HG02870 (cell line): ENCODE results near the gene PITPNC1.
"Not testable (repeated sequence)": the region's sequence is repeated elsewhere in the genome, so short reads cannot be mapped to it uniquely, and the experiment has no call there.

Source experiments
- ATAC-seq: cut with Tn5 transposase; IDR thresholded peaks from one replicate; pipeline ENCODE4 v1.9.1; 2021; ENCODE audit warnings: mild to moderate bottlenecking, moderate library complexity; ENCODE audit not compliant: unreplicated experiment

Gene PITPNC1

DNA sequence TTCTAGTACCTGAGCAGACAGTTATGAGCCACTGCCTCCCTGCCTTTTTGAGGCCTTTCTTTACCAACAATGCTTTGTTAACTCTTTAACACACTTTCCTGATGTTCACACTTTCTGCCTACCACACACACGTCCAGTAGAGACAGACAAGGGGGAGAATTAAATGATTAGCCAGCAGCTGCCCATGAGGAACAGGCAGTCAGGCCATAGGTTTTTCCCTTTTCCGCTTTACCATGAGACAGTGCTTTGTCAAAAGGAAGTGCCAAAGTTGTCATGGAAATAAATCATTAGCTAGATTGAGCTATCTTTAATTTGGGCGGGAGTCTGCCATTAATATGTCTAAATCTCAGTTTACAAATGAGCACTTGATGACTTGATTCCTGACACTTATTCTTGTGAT, 102.1 kb downstream of the PITPNC1 start:
- ATAC-seq, result no peak

GRCh38 chr17:67480959-67481358, 103.9 kb downstream of the PITPNC1 start:
- not testable (repeated sequence) for ATAC-seq

GRCh38 chr17:67481808-67482207, 104.7 kb downstream of the PITPNC1 start:
- ATAC-seq, result no peak

- no peak for ATAC-seq
Measured at GRCh38 chr17:67482764-67483163, 105.7 kb downstream of the PITPNC1 start.

GRCh38 chr17:67484261-67484660, 107.2 kb downstream of the PITPNC1 start:
- ATAC-seq, result no peak

GRCh38 chr17:67485666-67486065, 108.6 kb downstream of the PITPNC1 start:
- no peak for ATAC-seq

GRCh38 chr17:67487506-67487905, 110.4 kb downstream of the PITPNC1 start:
- no peak for ATAC-seq

- ATAC-seq, result no peak
Measured at GRCh38 chr17:67488161-67488560, 111.1 kb downstream of the PITPNC1 start.

GRCh38 chr17:67488768-67489167, 111.7 kb downstream of the PITPNC1 start:
- ATAC-seq, result no peak

DNA sequence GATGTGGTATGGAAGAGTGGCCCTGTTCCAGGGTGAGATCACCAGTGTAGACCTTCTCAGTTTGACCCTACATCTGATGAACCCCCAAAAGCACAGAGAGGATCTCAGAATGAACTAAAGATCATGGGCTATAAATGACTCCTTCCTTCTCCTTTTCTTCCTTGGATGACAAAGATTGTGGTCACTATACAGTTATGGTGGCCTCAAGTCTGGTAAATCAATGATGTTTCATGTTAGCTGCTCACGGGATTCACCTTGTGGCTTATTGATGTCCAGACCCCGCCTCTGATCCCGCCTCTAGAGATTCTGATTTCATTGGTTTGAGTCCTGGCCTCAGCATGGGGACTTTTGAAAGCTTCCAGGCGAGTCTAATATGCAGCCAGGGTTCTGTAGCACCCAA, 112.2 kb downstream of the PITPNC1 start:
- ATAC-seq, result no peak

DNA sequence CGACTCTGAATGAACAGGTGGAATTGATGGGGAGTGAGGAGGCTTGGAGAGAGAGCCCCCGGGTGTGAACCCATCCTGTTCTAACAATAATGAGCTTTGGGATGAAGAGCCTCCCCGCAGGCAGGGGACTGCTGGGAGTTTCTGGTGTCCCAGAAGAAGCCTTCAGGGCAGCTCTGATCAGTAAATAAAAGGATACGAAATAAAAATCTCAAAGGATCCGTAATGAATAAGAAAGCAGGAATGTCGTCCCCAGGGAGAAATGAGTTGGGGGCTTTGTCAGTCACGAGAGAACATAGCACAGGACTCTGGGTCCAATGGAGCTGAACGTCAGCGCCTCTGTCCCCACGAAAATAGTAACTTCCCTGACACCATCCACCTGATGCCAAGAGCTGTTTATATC, 113.4 kb downstream of the PITPNC1 start:
- ATAC-seq, result no peak

- ATAC-seq, result no peak
Measured at GRCh38 chr17:67491009-67491680, 114.1 kb downstream of the PITPNC1 start.

DNA sequence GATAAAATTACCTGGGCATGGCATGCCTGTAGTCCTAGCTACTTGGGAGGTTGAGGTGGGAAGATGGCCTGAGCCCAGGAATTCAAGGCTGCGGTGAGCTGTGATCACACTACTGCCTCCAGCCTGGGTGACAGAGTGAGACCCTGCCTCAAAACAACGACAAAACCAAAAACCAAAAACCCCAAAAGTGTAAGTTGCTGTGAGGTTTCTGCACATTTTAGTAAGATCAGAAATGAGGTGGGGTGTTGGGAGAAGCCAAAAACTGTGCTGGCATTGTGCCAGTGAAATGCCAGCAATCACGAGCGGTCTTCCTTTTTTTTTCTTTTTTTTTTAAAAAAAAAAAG, 114.6 kb downstream of the PITPNC1 start:
- ATAC-seq, result no peak

GRCh38 chr17:67492251-67492740, 115.2 kb downstream of the PITPNC1 start:
- ATAC-seq, result no peak

DNA sequence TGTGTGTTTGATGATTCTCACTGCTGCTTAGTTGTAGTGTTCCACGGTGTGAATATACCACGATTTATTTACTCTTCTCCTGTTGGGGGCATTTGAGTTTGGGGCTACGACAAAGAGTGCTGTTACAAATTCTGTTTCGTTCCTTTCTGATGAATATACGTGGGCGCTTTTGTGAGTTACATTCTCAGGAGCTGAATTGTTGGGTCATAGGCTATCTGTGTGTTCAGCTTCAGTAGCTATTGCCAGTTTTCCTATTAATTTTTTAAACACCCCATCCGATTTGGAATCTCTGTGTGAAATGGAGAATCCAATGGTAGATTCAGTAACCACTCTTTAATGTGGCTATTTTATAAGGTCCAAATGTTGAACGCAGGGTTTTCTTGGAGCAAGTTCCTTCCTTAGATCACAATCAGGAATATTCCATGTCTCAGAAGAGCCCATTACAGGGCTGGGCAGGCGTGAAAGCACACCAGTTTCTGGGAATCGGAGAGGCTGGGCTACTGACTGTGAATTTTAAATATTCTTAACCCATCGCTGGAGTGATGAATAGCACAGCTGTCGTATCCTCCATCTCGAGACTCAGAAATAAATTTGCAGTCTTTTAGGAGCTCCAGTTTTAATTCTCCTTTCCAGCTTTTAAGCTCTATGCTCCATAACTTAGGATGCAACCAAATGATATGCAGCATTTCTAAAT, 115.9 kb downstream of the PITPNC1 start:
- no peak for ATAC-seq

DNA sequence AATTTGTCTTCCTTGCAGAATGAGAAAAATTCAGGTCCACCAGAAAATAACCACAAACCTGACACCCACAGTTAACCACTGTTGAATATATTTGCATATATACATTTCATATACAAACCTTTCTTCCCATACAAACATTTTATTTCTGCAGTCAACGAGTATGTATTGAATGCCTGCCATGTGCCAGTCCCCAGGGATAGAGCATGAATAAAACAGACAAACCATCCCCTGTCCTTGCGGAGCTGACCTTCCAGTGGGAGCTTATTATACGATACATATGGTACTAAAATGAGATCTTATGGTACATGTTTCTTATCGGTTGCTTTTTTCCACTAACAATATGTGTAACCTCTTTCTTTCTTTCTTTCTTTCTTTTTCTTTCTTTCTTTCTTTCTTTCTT, 116.7 kb downstream of the PITPNC1 start:
- ATAC-seq, result no peak

- ATAC-seq, result not testable (repeated sequence)
Measured at GRCh38 chr17:67495534-67495933, 118.5 kb downstream of the PITPNC1 start.

GRCh38 chr17:67496286-67496685, 119.2 kb downstream of the PITPNC1 start:
- ATAC-seq, result no peak

- no peak for ATAC-seq
Measured at GRCh38 chr17:67499685-67500084, 122.6 kb downstream of the PITPNC1 start.

DNA sequence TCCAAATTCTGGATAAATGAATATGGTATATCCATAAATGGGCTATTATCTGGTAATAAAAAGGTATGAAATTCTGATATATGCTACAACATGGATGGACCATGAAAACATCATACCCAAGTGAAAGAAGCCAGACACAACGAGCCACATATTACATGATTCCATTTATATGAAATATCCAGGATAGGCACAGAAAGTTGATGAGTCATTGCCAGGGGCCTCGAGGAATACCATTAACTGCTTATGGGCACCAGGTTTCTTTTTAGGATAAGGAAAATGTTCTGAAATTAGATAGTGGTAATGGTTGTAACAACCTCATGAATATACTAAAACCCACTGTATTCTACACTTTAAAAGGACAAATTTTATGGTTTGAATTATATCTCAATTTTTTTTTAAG, 123.2 kb downstream of the PITPNC1 start:
- ATAC-seq, result no peak

DNA sequence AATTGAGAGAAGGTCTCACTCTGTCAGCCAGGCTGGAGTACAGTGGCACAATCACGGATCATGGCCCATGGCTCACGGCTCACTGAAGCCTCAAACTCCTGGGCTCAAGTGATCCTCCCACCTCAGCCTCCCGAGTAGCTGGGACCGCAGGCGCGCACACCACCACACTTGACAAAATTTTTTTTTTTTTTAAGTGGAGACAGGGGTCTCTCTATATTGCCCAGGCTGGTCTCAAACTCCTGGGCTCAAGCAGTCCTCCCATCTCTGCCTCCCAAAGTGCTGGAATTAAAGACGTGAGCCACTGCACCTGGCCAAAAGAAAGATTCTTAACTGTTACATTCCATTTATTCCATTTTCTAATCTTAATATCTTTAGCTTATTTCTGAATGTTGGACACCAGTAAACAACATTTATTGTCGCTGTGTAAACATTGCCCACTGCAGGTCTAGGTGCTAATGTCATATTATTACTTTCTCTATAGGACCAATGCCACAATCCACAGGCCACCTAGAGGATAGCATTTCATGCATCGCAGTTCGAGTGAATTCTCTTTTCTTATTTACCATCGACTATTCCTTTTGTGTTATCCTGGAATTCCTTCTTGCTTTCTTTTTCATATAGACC, 123.7 kb downstream of the PITPNC1 start:
- ATAC-seq, result no peak

DNA sequence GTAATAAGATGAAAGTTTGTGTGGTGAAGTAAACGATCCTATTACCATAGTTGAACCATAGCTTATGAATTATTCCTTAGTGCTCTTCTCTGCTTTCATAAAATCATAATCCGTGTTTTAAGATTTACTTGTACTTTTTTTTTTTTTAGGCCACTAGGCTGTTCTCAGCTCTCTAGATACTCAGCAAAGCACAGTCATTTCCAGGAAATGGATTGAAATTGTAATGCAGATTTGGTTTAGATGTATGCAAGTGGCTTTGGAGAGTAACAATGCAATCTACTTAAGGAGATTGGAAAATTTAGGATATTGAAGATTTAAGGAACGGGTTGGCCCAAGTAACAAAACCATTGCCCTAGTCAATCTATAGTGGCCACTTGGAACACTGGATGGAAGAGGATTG, 125.1 kb downstream of the PITPNC1 start:
- ATAC-seq, result no peak
